MCF 10A (cell line): ENCODE data around the gene LACTB. TPM values are rescaled to one million over a fixed set of nuclear protein-coding genes. Genes with fewer than 3 reads are reported as not detected.

Experiments
- BruUV-seq: library from RNA; stranded (reverse); fragments of 400-500 nt; replicated peaks from 2 replicates; lab custom pipeline; 2021; lab: Mats Ljungman, UMichigan
- CTCF ChIA-PET: fragments of 300-600 bp; sonication (Branson Sonifier 250); formaldehyde crosslinking; extraction: SDS; loops from one replicate; lab custom pipeline; 2021; ENCODE audit warnings: antibody characterized with exemption, inconsistent platforms; lab: Yijun Ruan, JAX
- POLR2A ChIA-PET: fragments of 300-600, 350-650 bp; sonication (Branson Sonifier 250); formaldehyde crosslinking; extraction: SDS; loops from one replicate; lab custom pipeline; 2020; ENCODE audit warnings: antibody characterized with exemption, inconsistent platforms; lab: Yijun Ruan, JAX
- DNase-seq: peaks from one replicate; pipeline ENCODE4 v3.0.0-alpha.2; 2018; ENCODE audit not compliant: unreplicated experiment
- H3K27ac Mint-ChIP-seq: one replicate; pipeline ENCODE4 v1.8.0; 2022; ENCODE audit warnings: mild to moderate bottlenecking, low read depth, mixed read lengths; ENCODE audit not compliant: unreplicated experiment
- H3K27me3 Mint-ChIP-seq: one replicate; pipeline ENCODE4 v1.8.0; 2022; ENCODE audit warnings: mixed read lengths; ENCODE audit not compliant: insufficient read depth, unreplicated experiment
- H3K36me3 Mint-ChIP-seq: one replicate; pipeline ENCODE4 v1.8.0; 2022; ENCODE audit warnings: mild to moderate bottlenecking, moderate library complexity, mixed read lengths; ENCODE audit not compliant: insufficient read depth, unreplicated experiment
- H3K4me1 Mint-ChIP-seq: one replicate; pipeline ENCODE4 v1.8.0; 2022; ENCODE audit warnings: mixed read lengths; ENCODE audit not compliant: insufficient read depth, unreplicated experiment
- H3K4me3 Mint-ChIP-seq: one replicate; pipeline ENCODE4 v1.8.0; 2022; ENCODE audit warnings: mild to moderate bottlenecking, moderate library complexity, mixed read lengths; ENCODE audit not compliant: unreplicated experiment
- H3K9me3 Mint-ChIP-seq: one replicate; pipeline ENCODE4 v1.8.0; 2022; ENCODE audit warnings: mixed read lengths; ENCODE audit not compliant: unreplicated experiment
- intact Hi-C: fragments of 100-400 bp; cut with micrococcal nuclease; formaldehyde crosslinking; loops from 2 replicates; pipeline ENCODE4 v1.14.1; 2022
- total RNA-seq: library from RNA; stranded (reverse); gene quantifications from 2 replicates; pipeline ENCODE4 v1.2.3, GENCODE V29; 2022
- TF ChIP-seq, protein P1 (sequence below): fragments of 200-600 bp; IDR thresholded peaks from one replicate; pipeline ENCODE4 v1.8.0; 2022; ENCODE audit warnings: antibody characterized with exemption, mild to moderate bottlenecking; ENCODE audit not compliant: unreplicated experiment

Gene LACTB
- total RNA-seq, 1 experiment from 2014 or later = 9.9 TPM

- POLR2A ChIA-PET = interaction anchor here (0.6 to 3.2 kb wide), 39 partner anchors 9 to 938 kb away, joined by 3 to 100 read pairs (median 4); partner anchors contain the start of genes APH1B, LACTB, RAB8B and SNX1
- Mint-ChIP-seq H3K27ac (peak within 1 kb of the TSS; percentile 98), H3K4me1 (no peaks in the 10 kb centered on the region), H3K27me3 (no peaks in the 10 kb centered on the region), H3K9me3 (peaks cover 7% of the 10 kb centered on the region), H3K4me3 (peak within 1 kb of the TSS; percentile 92), H3K36me3 (peaks cover 59% of the 10 kb centered on the region)
- CTCF ChIA-PET = interaction anchor here (0.5 to 1.1 kb wide), 8 partner anchors 10 to 1658 kb away, joined by 3 to 5 read pairs (median 3); no protein-coding TSS in a partner anchor
- intact Hi-C loops = loop anchor here (1.0 to 5.0 kb wide), 2 partner anchors 120 to 245 kb away; partner anchors contain the start of gene APH1B
- TF ChIP-seq, protein P1, sequence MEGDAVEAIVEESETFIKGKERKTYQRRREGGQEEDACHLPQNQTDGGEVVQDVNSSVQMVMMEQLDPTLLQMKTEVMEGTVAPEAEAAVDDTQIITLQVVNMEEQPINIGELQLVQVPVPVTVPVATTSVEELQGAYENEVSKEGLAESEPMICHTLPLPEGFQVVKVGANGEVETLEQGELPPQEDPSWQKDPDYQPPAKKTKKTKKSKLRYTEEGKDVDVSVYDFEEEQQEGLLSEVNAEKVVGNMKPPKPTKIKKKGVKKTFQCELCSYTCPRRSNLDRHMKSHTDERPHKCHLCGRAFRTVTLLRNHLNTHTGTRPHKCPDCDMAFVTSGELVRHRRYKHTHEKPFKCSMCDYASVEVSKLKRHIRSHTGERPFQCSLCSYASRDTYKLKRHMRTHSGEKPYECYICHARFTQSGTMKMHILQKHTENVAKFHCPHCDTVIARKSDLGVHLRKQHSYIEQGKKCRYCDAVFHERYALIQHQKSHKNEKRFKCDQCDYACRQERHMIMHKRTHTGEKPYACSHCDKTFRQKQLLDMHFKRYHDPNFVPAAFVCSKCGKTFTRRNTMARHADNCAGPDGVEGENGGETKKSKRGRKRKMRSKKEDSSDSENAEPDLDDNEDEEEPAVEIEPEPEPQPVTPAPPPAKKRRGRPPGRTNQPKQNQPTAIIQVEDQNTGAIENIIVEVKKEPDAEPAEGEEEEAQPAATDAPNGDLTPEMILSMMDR = no peak
- DNase-seq = peak; percentile 91
- BruUV-seq = no TSS peak
Measured at GRCh38 chr15:63157118-63157843, 35.6 kb downstream of the LACTB start, which contains the start of gene RPS27L. RPS27L (minus strand) TSS chr15:63157477; CDS start chr15:63157405, 72 bp downstream.

DNA sequence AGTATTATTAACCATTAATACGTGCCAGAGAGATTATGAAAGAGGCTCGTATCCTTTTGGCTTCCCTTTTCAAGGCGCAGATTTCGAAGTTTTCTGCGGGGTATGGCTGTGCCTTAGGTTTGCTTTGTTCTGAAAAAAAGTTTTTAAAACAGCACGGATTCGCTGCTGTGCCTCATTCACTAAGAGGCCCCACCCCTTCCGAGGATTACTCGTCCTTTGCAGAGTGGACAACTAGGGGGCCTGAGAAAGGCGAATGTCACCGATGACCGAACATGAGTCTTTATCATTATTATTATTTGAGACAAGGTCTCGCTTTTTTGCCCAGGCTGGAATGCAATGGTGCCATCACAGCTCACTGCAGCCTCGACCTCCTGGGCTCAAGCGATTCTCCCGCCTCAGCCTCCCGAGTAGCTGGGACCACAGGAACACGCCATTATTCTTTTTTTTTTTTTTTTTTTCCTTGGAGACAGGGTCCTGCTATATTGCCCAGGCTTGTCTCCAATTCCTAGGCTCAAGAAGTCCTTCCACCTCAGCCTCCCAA lies 36.3 kb downstream of the LACTB start:
- peak overlapping the region; percentile 98 for H3K27ac Mint-ChIP-seq
- DNase-seq = peak; percentile 56
- ChIA-PET POLR2A (interaction anchor here (0.6 to 3.2 kb wide), 32 partner anchors 11 to 938 kb away, joined by 3 to 100 read pairs (median 5); partner anchors contain the start of genes APH1B, LACTB, RAB8B and SNX1), CTCF (interaction anchor here (0.5 to 1.1 kb wide), 4 partner anchors 10 to 108 kb away, joined by 3 to 5 read pairs (median 4); no protein-coding TSS in a partner anchor)
- peaks cover 7% of the 10 kb centered on the region for H3K9me3 Mint-ChIP-seq
- peak overlapping the region; percentile 92 for H3K4me3 Mint-ChIP-seq
- TF ChIP-seq, protein P1 = no peak
- H3K27me3 Mint-ChIP-seq = no peaks in the 10 kb centered on the region
- H3K4me1 Mint-ChIP-seq = no peaks in the 10 kb centered on the region
- peaks cover 52% of the 10 kb centered on the region for H3K36me3 Mint-ChIP-seq
- intact Hi-C loops = loop anchor here (1.0 to 5.0 kb wide), 2 partner anchors 119 to 244 kb away; partner anchors contain the start of gene APH1B
- BruUV-seq = TSS peak; percentile 73

DNA sequence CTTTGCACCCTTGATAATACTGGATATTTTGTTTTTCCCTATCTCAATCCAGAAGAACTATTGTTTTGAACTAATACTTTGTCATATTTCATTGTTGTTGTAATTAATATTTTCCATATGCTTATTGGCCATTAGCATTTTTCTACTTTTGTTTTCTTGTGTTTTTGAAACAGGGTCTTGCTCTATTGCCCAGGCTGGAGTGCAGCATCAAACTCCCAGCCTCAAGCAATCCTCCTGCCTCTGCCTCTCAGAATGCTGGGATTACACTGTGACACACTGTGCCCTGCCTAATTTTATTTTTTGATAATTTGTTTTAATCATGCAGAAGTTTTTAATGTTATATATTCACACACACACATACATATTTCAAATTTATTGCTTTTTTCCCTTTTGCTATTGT lies 39.0 kb downstream of the LACTB start:
- H3K36me3 Mint-ChIP-seq = peaks cover 25% of the 10 kb centered on the region
- intact Hi-C loops = no loop called here
- H3K27me3 Mint-ChIP-seq = no peaks in the 10 kb centered on the region
- ChIA-PET POLR2A (interaction anchor here (0.6 to 1.0 kb wide), 2 partner anchors 29 to 118 kb away, joined by 3 read pairs; partner anchors contain the start of gene RAB8B), CTCF (interaction anchor here (1.3 kb wide), 1 partner anchor 15 kb away, joined by 3 read pairs; no protein-coding TSS in a partner anchor)
- H3K9me3 Mint-ChIP-seq = peaks cover 7% of the 10 kb centered on the region
- BruUV-seq = no TSS peak
- no peak overlapping the region for H3K27ac Mint-ChIP-seq
- TF ChIP-seq, protein P1 = no peak
- no peaks in the 10 kb centered on the region for H3K4me1 Mint-ChIP-seq
- no peak for DNase-seq
- no peak overlapping the region for H3K4me3 Mint-ChIP-seq

GRCh38 chr15:63163217-63163616 lies 41.6 kb downstream of the LACTB start:
- H3K27me3 Mint-ChIP-seq = no peaks in the 10 kb centered on the region
- H3K36me3 Mint-ChIP-seq = peaks cover 6% of the 10 kb centered on the region
- ChIA-PET POLR2A (no interaction called here), CTCF (no interaction called here)
- no peaks in the 10 kb centered on the region for H3K4me1 Mint-ChIP-seq
- no peak overlapping the region for H3K27ac Mint-ChIP-seq
- peaks cover 7% of the 10 kb centered on the region for H3K9me3 Mint-ChIP-seq
- intact Hi-C loops = no loop called here
- TF ChIP-seq, protein P1 = no peak
- H3K4me3 Mint-ChIP-seq = no peak overlapping the region
- no peak for DNase-seq
- BruUV-seq = no TSS peak
